Measurements from ENCODE around the gene CPNE6.

Gene CPNE6

GRCh38 chr14:24108336-24108874 is 37.0 kb downstream of the CPNE6 start:
- no peak for DNase-seq

DNA sequence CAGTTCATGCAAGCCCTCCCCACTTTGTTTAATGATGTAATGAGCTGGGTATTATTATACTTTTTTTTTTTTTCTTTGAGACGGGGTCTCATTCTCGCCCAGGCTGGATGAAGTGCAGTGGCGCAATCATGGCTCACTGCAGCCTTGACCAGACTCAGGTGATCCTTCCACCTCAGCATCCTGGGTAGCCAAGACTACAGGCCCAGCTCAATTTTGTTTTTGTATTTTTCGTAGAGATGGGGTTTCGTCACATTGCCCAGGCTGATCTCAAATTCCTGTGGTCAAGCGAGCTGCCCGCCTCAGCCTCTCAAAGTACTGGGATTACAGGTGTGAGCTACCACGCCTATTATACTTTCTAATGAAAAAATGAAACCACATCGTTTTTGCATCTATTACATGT is 38.7 kb downstream of the CPNE6 start:
- DNase-seq: no peak

DNA sequence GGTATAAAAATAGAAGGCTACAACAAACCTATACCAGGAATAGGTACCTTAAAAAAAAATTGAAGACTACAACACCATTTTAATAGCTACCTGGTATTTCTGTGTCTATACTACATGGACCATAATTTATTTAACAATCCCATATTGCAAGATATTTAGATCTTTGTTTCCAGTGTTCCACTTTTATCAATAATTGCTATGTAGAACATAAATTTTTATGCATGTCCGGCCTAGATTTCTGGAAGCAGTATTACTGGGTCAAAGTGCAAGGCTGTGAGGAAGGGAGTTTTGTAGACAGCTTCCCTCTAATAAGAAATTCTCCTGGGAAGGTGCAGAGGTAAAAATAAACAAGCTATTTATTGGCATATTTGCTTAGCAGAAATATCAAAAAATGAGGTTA is 39.2 kb downstream of the CPNE6 start:
- DNase-seq: no peak

DNA sequence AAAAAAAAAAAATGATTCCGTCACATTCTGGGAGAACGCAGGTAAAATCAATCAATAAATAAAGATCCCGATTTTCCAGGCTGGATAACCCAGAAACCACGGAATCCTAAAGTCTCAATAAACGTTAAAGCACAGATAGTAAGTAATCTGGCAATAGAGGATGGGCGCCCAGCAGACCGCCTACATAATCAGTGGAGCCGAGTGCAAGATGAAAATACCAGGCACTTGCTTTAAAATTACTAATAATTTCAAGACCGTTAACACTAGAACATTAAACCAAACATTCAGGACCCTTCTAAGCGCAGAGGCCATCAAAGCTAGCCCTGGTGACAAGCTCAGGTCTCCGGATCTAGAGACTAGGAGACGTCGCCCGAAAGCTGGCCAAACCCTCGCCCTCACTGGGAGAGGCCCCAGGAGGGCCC is 42.0 kb downstream of the CPNE6 start:
- peak; percentile 51 for DNase-seq

DNA sequence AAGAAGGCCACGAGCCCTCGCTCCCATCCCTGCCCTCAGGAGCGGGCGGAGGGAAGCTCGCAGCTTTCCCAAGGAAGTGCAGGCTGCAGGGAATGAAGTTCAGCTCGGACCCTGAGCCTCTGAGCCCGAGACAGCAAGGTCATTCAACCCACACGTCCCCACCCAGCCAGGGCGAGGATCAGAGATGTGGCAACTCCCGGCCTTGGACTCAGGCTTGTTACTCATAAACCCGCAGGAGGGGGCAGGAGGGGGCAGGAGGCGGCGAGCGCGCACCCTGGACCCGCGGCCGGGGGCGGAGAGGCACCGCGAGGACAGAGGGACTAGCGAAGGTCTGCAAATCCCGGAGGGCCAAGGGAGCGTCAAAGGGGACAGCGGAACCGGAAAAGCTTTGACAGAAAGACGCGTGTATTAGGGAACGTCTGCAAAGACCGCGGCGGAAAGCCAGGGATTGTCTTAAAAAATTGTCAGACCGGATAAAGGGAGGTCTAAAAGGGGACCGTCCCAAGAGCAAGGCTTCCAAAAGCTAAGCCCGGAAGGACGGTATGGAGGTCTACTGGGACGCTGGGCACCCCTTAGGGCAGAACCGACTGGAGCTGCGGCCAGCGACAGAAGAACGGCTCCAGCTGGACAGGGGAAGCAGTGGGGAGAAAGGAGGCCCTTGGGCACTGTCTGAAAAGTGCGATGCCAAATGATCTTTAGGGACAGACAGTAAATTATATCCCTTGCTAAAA is 42.6 kb downstream of the CPNE6 start:
- peak; percentile 91 for DNase-seq

GRCh38 chr14:24114532-24115421 is 43.4 kb downstream of the CPNE6 start, which contains the start of the genes DCAF11 and NRL:
Gene DCAF11 (plus strand): TSS chr14:24114777. CDS start chr14:24115595, 818 bp downstream.
Gene NRL (minus strand): TSS chr14:24114949. CDS start chr14:24082848, 32,101 bp downstream.
- DNase-seq: peak; percentile 100

GRCh38 chr14:24115422-24116127 is 44.2 kb downstream of the CPNE6 start:
- no peak for DNase-seq

DNA sequence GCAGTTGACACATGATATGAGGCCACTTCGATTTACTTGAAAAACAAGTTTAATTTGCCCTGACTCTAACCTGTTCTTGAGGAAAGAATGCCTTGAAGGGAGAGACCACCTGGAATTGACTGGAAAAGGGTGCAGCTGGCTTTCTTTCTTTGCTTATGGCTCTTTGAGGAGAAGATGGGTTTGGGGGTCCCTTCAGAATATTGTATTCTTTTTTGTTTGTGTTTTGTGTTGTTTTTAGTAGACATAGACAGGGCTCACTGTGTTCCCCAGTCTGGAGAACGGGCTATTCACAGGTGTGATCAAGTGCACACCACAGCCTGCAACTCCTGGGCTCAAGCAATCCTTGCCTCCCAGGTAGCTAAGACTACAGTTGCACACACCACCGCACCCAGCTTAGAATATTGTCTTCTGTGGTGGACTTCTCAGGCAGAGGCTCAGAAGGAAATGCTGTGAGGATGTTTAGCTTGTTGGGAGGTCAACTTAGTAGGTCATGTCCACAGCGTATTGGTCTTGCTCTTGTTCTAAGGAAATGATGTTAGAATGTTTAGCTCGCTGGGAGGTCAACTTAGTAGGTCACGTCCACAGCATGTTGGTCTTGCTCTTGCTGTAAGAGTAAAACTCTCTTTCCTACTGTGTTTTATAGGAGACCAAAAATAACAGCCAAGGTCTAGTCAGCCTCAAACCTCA is 44.9 kb downstream of the CPNE6 start:
- DNase-seq: no peak

DNA sequence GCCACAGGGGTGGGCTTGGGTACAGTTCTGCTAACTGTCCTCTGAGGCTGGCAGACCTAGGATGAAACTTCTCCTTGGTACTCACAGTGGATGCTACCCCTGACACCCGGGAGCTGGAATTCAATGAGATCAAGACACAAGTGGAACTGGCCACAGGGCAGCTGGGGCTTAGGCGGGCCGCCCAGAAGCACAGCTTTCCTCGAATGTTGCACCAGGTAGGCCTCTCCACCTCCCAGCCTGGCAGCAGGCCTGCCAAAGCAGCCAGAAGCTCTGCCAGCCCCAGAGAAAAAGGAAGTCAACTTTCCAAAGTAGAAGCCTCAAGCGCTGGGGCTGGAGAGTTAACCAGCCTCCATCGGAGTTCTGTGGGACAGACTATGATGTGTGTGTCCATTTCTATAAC is 45.8 kb downstream of the CPNE6 start:
- no peak for DNase-seq

- DNase-seq: no peak
Observed at GRCh38 chr14:24119691-24120090, 48.3 kb downstream of the CPNE6 start.

GRCh38 chr14:24121210-24121609 is 49.8 kb downstream of the CPNE6 start:
- DNase-seq: no peak

DNA sequence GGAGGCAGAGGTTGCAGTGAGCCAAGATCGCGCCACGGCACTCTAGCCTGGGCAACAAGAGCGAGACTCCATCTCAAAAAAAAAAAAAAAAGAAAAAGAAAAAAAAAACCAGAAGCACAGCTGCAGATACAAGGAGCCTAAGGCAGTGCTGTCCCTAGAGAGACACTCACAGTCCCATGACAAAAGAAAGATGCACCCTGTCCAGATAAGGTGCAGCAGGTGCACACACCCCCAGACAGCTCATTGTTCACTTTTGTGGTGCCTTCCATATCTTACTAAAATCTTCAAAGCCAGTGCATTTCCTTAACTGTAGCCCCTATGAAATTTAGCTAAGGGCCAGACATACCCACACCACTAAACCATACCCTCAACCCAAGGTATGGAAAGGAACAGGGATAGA is 51.1 kb downstream of the CPNE6 start:
- no peak for DNase-seq

GRCh38 chr14:24122898-24123297 is 51.5 kb downstream of the CPNE6 start:
- DNase-seq: no peak

GRCh38 chr14:24123424-24124417 is 52.4 kb downstream of the CPNE6 start:
- DNase-seq: no peak

DNA sequence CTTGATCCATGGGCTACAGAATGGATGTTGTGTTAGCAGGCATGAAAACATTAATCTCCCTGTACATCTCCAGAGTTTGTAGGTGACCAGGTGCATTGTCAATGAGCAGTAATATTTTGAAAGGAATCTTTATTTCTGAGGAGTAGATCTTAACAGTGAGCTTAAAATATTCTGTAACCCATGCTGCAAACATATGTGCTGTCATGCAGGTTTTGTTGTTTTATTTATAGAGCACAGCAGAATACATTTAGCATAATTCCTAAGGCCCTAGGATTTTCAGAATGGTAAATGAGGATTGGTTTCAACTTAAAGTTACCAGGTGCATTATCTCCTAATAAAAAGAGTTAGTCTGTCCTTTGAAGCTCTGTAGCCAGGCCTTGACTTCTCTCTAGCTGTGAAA is 55.6 kb downstream of the CPNE6 start:
- DNase-seq: no peak

DNA sequence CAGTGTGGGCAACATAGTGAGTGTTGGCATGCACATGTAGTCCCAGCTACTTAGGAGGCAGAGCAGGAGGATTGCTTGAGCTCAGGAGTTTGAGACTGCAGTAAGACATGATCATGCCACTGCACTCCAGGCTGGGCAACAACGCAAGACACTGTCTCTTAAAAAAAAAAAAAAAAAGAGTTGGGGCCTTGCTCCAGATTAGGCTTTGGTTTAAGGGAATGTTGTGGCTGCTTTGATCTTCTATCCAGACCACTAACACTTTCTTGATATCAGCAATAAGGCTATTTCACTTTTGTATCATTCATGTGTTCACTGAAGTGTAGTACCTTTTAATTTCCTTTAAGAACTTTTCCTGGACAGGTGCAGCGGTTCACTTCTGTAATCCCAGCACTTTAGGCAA is 56.3 kb downstream of the CPNE6 start:
- no peak for DNase-seq
